GM21360 (cell line): ENCODE measurements around the gene PLCB4.

Experiments
- ATAC-seq: cut with Tn5 transposase; IDR thresholded peaks from one replicate; pipeline ENCODE4 v1.9.1; 2021; ENCODE audit warnings: mild to moderate bottlenecking, moderate library complexity; ENCODE audit not compliant: unreplicated experiment

The PLCB4 gene

GRCh38 chr20:9416421-9416820 lies 347.5 kb downstream of the PLCB4 start:
- ATAC-seq, result no peak

- no peak for ATAC-seq
These were observed 348.8 kb downstream of the PLCB4 start for GRCh38 chr20:9417665-9418064.

DNA sequence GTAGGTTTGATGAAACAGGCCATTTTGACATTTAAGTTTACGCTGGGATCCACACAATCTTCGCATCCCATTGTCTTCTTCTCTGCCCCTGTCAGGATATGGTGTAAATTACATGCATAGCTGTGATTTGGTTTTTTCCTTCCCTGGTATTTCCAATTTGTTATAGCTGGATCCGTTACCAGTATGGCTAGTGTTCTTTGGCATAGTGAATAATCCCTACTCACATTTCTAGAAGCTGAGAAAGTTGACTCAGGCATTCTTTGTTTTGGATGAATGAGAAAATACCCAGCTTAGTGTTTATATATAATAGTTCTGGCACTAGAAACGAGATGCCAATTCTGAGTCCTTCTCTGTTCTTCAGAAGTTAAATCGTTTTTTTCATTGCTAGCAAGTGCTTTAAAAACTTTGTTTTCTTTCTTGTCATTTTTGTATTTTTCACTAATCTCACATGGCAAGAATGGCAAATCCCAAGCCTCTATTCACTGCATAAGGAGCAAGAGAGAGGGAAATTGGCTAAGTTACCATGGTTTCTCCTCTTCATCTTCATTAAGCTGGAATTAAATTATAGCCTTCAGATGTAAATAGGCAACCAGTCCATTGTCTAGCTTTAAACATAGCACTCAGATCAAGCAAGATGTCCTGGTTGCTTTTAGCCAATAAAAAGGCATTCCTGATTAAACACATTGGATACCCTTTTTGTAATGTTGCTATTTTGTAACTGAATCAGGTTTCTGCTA lies 353.6 kb downstream of the PLCB4 start:
- ATAC-seq, result no peak

- no peak for ATAC-seq
These were observed 355.7 kb downstream of the PLCB4 start for GRCh38 chr20:9424551-9424950.

DNA sequence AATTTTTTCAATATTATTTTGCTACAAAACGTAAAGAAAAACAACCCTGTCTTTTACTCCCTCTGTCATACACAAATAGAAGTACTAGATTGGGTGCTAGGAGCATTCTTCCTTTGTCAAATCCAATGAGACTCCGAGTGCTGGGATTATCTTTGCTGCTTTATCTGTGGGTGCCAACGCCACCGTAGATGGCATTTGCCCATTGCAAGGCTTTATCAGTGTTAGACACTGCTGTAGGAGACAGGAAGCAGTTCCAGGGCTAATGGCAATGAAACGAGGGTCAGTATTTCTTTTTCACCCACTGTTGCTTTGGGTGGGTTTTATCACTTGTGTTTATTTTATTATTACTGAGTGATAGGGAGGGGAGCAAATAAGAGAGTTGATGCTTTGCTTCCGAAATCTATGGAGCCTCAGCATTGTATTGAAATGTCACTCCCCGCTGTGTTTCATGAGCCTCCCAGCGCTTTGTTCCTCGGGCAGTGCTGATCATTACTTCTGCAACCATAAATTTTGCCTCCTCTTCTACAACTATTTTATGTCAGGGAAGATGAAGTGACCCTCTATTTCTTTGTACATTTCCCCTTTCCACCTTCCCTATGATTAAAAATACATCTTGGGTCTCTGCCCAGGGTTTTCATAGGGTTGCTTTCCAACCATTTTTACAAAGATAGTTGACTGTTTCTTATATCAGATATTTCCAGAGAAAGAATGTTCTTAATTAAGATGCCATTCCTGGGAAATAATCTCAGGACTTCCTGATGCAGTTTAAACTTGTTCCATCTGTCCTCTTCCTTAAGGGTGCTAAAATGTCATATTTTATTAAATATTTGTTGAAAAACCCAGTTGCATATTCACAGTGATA lies 358.8 kb downstream of the PLCB4 start:
- ATAC-seq, result no peak

- ATAC-seq, result no peak
These were observed 359.4 kb downstream of the PLCB4 start for GRCh38 chr20:9428292-9428607.

DNA sequence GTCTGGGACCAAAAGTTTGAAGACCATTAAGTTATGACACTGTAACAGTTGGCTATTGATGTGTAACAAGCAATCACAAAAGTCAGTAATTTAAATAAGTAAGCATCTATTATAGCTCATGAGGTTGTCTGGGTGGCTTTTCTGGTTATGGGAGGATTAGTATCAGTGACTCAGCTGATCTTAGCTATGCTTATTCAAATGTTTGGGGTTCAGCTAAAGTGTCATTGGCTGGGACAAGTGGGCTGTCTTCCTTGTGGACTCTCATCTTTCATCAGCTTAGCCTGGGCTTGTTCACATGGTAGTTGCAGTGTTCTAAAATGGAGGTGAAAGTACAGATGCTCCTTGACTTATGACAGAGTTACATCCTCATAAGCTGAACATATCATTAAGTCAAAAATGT lies 370.9 kb downstream of the PLCB4 start:
- no peak for ATAC-seq

DNA sequence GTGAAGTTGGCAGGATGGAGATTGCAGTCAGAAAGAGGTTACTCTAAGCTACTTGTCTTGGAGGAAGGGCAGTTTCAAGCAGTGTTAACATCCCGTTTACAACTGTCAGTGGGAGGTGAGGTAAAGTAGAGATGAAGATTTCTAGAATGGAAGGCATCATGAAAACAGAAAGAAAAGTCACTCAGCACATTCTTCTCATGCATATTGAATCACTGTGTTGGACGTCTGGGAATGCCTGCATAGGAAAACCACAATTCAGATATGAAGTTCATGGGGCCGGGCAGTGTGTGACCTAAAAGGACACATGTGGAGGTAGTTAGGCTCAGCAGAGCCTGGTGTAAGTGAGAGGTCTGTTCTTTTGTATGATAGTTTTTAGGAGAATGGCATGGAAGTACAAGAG lies 372.0 kb downstream of the PLCB4 start:
- no peak for ATAC-seq

DNA sequence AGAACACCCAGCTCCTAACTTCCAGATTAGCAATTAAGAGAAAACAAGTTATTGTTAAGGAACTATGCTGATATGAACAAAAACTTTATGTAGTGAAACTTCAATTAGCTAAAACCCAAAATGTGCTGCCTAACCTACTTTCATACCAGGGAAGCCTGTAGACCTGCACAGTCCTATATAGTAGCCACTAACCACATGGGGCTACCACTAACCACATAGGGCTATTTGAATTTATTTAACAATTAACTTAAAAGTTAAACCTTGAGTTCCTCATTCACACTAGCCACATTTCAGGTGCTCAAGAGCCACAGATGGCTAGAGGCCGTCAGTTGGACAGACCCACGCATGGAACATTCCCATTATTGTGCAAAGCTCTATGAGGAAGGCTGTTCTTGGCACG lies 373.1 kb downstream of the PLCB4 start:
- no peak for ATAC-seq

DNA sequence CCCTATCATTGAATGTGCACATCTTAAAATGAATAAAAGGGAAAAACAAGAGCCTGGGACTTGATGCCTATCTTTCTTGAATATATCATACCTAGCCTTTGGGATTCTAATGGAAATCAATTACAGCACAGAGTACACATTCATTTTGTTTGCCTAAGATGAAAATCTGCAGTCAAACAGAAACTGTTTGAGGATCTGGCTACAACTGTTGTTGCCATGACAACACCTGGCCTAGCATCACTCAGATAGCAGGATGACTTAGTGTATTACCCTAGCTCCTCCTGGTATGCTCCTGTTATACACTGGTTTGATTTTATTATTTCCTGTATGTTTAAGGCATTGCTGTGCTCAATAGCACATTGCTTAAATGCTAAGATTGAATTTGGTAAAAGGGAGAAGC lies 374.0 kb downstream of the PLCB4 start:
- no peak for ATAC-seq

GRCh38 chr20:9444921-9445320 lies 376.0 kb downstream of the PLCB4 start:
- no peak for ATAC-seq

GRCh38 chr20:9447182-9447581 lies 378.3 kb downstream of the PLCB4 start:
- ATAC-seq, result no peak

- ATAC-seq, result no peak
These were observed 384.3 kb downstream of the PLCB4 start for GRCh38 chr20:9453201-9453600.

DNA sequence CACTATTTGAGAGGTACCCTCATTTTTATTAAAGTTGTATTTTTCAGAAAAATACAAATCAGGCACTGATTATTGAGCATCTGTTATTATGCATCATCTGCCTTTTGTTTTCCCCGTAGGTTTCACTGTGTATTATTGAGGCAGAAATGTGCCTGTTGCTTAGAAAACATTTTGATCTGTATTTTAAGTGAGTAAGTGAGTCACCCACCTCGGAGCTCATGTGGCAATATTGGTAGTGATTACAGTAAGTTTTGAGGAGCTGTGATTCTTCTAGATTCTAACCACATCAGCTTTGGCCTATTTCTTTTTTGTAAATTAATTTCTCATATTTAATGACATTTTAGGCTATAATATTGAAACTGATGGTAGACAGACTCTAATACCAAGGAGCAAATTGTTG lies 385.9 kb downstream of the PLCB4 start:
- ATAC-seq, result no peak

DNA sequence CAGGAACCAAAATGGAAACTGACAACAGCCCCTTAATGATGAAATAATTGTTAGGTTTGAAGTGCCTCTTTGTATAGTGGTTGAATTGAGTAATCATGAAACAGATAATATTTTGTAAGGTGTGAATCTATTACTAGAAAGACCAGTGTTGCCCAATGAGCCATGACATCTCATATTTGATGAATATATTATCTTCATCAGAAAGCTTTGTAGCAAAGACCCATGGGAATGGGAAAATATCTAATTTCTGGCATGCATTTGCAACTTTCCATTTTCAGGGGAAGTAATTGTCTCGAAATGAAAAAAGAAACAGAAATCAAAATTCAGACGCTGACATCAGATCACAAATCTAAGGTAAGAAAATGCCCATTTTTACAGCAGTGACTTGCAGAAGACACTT lies 388.2 kb downstream of the PLCB4 start:
- ATAC-seq, result no peak

DNA sequence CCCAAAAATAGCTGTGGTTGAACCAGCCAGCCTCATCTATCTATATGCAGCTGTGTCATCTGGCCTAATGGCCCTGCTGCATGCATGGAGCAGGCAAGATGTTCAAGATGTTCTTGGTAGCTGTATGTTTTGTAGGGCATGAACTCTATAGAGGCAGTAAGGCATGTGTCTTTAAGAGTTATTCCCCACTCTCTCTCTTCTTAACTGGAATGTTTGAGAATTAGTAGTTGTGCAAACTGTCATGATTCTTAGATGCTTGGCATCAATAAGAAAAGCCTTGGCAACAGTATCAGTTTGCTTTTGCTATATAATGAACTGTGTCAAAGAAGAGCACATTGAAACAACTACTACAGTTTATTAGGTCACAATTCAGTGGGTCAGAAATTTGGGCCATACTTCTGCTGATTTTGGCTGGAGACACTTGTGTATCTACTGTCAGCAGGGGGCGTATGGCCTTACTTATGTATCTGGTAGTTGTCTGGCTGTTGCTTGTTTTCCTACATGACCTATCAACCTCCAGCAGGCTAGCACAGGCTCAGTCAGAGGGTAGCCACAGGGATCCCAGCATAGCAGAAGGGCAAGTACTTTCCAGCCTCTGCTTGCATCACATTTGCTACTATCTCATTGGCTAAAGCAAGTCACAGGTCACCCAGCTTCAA lies 389.4 kb downstream of the PLCB4 start:
- ATAC-seq, result no peak

- no peak for ATAC-seq
These were observed 391.6 kb downstream of the PLCB4 start for GRCh38 chr20:9460518-9460917.

GRCh38 chr20:9467995-9468394 lies 399.1 kb downstream of the PLCB4 start:
- no peak for ATAC-seq

- no peak for ATAC-seq
These were observed 406.0 kb downstream of the PLCB4 start for GRCh38 chr20:9474835-9475415.

DNA sequence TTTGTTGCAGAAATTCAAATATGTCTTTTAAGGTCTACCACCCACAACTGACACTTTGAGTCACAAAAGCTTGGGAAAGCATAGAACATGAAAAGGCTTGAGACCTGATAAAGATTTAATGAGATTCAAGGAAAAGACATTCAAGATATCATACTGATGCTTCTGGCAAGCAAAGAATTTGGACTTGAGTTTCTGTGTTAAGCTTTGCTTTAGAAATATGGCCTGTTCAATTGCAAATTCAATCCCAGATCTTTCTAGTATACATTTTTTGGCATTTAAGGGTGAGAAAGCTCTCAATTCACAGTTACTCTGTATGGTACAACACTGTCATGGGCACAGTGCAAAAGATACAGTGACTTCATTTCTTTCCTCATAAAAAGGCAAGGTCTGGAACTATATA lies 406.6 kb downstream of the PLCB4 start:
- ATAC-seq, result no peak

- no peak for ATAC-seq
These were observed 407.3 kb downstream of the PLCB4 start for GRCh38 chr20:9476174-9476573.

- ATAC-seq, result no peak
These were observed 407.8 kb downstream of the PLCB4 start for GRCh38 chr20:9476637-9477036.
